ENCODE data around the gene BTBD9. TPM values are rescaled to one million over a fixed set of nuclear protein-coding genes. Genes with fewer than 3 reads are reported as not detected.

BTBD9 gene
- total and polyA plus RNA-seq, 2 donors (not counting 1 experiment from before 2014, with no cell fraction given) = 4.1 to 48.9 TPM

GRCh38 chr6:38213251-38213658 lies 426.5 kb downstream of the BTBD9 start:
- Histone ChIP-seq H3K36me3 (replicated peaks in 1 of 2; ENCODE audit: control extremely low read depth in 1 of 2, control insufficient read depth in 1 of 2, extremely low read depth in 1 of 2, insufficient read depth in 2 of 2, low read length in 1 of 2) (no peaks in the 10 kb centered on the region), H3K9ac (ENCODE audit: low read length) (no peak overlapping the region), H3K4me2 (replicated peaks; ENCODE audit: low read depth, low read length, poor library complexity, severe bottlenecking) (no peak overlapping the region), H3K27me3 (replicated peaks in 1 of 4; ENCODE audit: control extremely low read depth in 1 of 4, control insufficient read depth in 3 of 4, insufficient read depth in 4 of 4, low read length in 3 of 4) (no peaks in the 10 kb centered on the region), H3K9me3 (ENCODE audit: control extremely low read depth in 1 of 3, control insufficient read depth in 2 of 3, insufficient read depth in 1 of 3, low read length in 2 of 3) (no peaks in the 10 kb centered on the region), H2AFZ (ENCODE audit: insufficient read depth, low read depth, low read length, poor library complexity, severe bottlenecking) (no peak overlapping the region), H3K79me2 (ENCODE audit: control insufficient read depth, insufficient read depth, low read length) (no peaks in the 10 kb centered on the region), H3K4me1 (ENCODE audit: control insufficient read depth in 2 of 2, insufficient read depth in 2 of 2, low read length in 2 of 2) (no peaks in the 10 kb centered on the region), H4K20me1 (ENCODE audit: control insufficient read depth, insufficient read depth, low read length, poor library complexity, severe bottlenecking) (no peaks in the 10 kb centered on the region), H3K27ac (ENCODE audit: low read length in 2 of 2) (no peak overlapping the region), H3K4me3 (ENCODE audit: control extremely low read depth in 1 of 5, extremely low read depth in 1 of 5, insufficient read depth in 1 of 5, low read depth in 2 of 5, low read length in 4 of 5) (no peak overlapping the region)
- POLR2A ChIA-PET = no interaction called here
- Mint-ChIP-seq H3K4me1 (peaks cover 1% of the 10 kb centered on the region), H3K27ac (no peak overlapping the region), H3K9me3 (ENCODE audit: insufficient read depth) (no peaks in the 10 kb centered on the region), H3K27me3 (no peaks in the 10 kb centered on the region), H3K4me3 (no peak overlapping the region)
- no peak for DNase-seq
- no CpG with 5 or more reads among the region's 2 CpGs for WGBS (ENCODE audit: insufficient coverage)
- intact Hi-C loops (cut with micrococcal nuclease) = no loop called here
- CTCF ChIA-PET = no interaction called here
- ATAC-seq (ENCODE audit: low read depth) = no peak
- TF ChIP-seq CTCF (IDR thresholded peaks at IDR 0.05) (no peak), EZH2 (IDR thresholded peaks at IDR 0.05; ENCODE audit: borderline replicate concordance, insufficient read depth, low read depth, low read length, poor library complexity, severe bottlenecking) (no peak)

- TF ChIP-seq CTCF (IDR thresholded peaks at IDR 0.05) (no peak), EZH2 (IDR thresholded peaks at IDR 0.05; ENCODE audit: borderline replicate concordance, insufficient read depth, low read depth, low read length, poor library complexity, severe bottlenecking) (no peak)
- POLR2A ChIA-PET = no interaction called here
- Mint-ChIP-seq H3K27ac (no peak overlapping the region), H3K4me1 (peaks cover 1% of the 10 kb centered on the region), H3K4me3 (no peak overlapping the region), H3K27me3 (no peaks in the 10 kb centered on the region), H3K9me3 (ENCODE audit: insufficient read depth) (no peaks in the 10 kb centered on the region)
- DNase-seq = no peak
- H3K9me3 ChIP-seq (ENCODE audit: control extremely low read depth in 1 of 3, control insufficient read depth in 2 of 3, insufficient read depth in 1 of 3, low read length in 2 of 3) = no peaks in the 10 kb centered on the region
- H3K4me1 ChIP-seq (ENCODE audit: control insufficient read depth in 2 of 2, insufficient read depth in 2 of 2, low read length in 2 of 2) = no peaks in the 10 kb centered on the region
- no peak overlapping the region for H3K27ac ChIP-seq (ENCODE audit: low read length in 2 of 2)
- H3K4me3 ChIP-seq (ENCODE audit: control extremely low read depth in 1 of 5, extremely low read depth in 1 of 5, insufficient read depth in 1 of 5, low read depth in 2 of 5, low read length in 4 of 5) = no peak overlapping the region
- no peak overlapping the region for H3K4me2 ChIP-seq (replicated peaks; ENCODE audit: low read depth, low read length, poor library complexity, severe bottlenecking)
- H4K20me1 ChIP-seq (ENCODE audit: control insufficient read depth, insufficient read depth, low read length, poor library complexity, severe bottlenecking) = no peaks in the 10 kb centered on the region
- no peak for ATAC-seq (ENCODE audit: low read depth)
- H3K9ac ChIP-seq (ENCODE audit: low read length) = no peak overlapping the region
- H3K36me3 ChIP-seq (replicated peaks in 1 of 2; ENCODE audit: control extremely low read depth in 1 of 2, control insufficient read depth in 1 of 2, extremely low read depth in 1 of 2, insufficient read depth in 2 of 2, low read length in 1 of 2) = no peaks in the 10 kb centered on the region
- H3K79me2 ChIP-seq (ENCODE audit: control insufficient read depth, insufficient read depth, low read length) = no peaks in the 10 kb centered on the region
- 83% methylated on average over 2 of the region's 5 CpGs for WGBS (ENCODE audit: insufficient coverage)
- intact Hi-C loops (cut with micrococcal nuclease) = no loop called here
- no peaks in the 10 kb centered on the region for H3K27me3 ChIP-seq (replicated peaks in 1 of 4; ENCODE audit: control extremely low read depth in 1 of 4, control insufficient read depth in 3 of 4, insufficient read depth in 4 of 4, low read length in 3 of 4)
- H2AFZ ChIP-seq (ENCODE audit: insufficient read depth, low read depth, low read length, poor library complexity, severe bottlenecking) = no peak overlapping the region
- CTCF ChIA-PET = no interaction called here
Measured at GRCh38 chr6:38212579-38212978, 427.1 kb downstream of the BTBD9 start.

Measured in B cell (primary cell).